Lung (tissue), 12 donors: Measurements from ENCODE around the gene FCN1. TPM values are rescaled to one million over a fixed set of nuclear protein-coding genes. Genes with fewer than 3 reads are reported as not detected.

Experiments
- ATAC-seq: fragments of 200-7000 bp; cut with Tn5 transposase; one replicate; pipeline ENCODE4 v1.9.1; 2020; ENCODE audit warnings: moderate number of reproducible peaks; ENCODE audit not compliant: insufficient read depth, low FRiP score
- DNase-seq, 3 donors: peaks; one replicate each; pipeline ENCODE4 v3.0.0-alpha.2; 2013 to 2017
- H3K27ac ChIP-seq, 2 donors: one replicate each; pipeline ENCODE4 v1.5.1; 2013; ENCODE audit warnings: mild to moderate bottlenecking in 2 of 2, moderate library complexity in 2 of 2, control low read depth in 1 of 2, inconsistent platforms in 1 of 2, low read depth in 1 of 2, low read length in 1 of 2
- H3K27me3 ChIP-seq, 3 donors: one replicate each; pipeline ENCODE4 v1.5.1; 2013; ENCODE audit warnings: low read length in 2 of 3; ENCODE audit not compliant: control insufficient read depth in 3 of 3, insufficient read depth in 3 of 3
- H3K36me3 ChIP-seq, 4 donors: one replicate each; pipeline ENCODE4 v1.5.1; 2013; ENCODE audit warnings: low read length in 4 of 4, mild to moderate bottlenecking in 1 of 4, moderate library complexity in 1 of 4; ENCODE audit not compliant: control insufficient read depth in 4 of 4, insufficient read depth in 4 of 4
- H3K4me1 ChIP-seq, 5 donors: one replicate each; pipeline ENCODE4 v1.5.1; 2013; ENCODE audit warnings: low read length in 5 of 5, mild to moderate bottlenecking in 2 of 5, moderate library complexity in 1 of 5; ENCODE audit not compliant: control insufficient read depth in 5 of 5, insufficient read depth in 5 of 5
- H3K4me3 ChIP-seq: one replicate; pipeline ENCODE4 v1.5.1; 2013; ENCODE audit warnings: mild to moderate bottlenecking, control low read depth, moderate library complexity
- H3K9ac ChIP-seq, 2 donors: one replicate each; pipeline ENCODE4 v1.5.1; 2013; ENCODE audit warnings: low read length in 2 of 2, control low read depth in 1 of 2; ENCODE audit not compliant: insufficient read depth in 1 of 2
- H3K9me3 ChIP-seq, 4 donors: one replicate each; pipeline ENCODE4 v1.5.1; 2013; ENCODE audit warnings: low read length in 3 of 4, mild to moderate bottlenecking in 1 of 4, moderate library complexity in 1 of 4; ENCODE audit not compliant: control insufficient read depth in 4 of 4, insufficient read depth in 3 of 4
- CTCF ChIP-seq: IDR thresholded peaks from 2 replicates; pipeline ENCODE4 v1.5.1; 2012; ENCODE audit warnings: mild to moderate bottlenecking; ENCODE audit errors: control extremely low read depth, extremely low read depth
- WGBS, 2 donors: extraction: QIAGEN DNeasy Blood & Tissue Kit; methylation state at CpG; one replicate each; pipeline ENCODE4 v1.1.7; 2013; 5-methylcytosine and 5-hydroxymethylcytosine counted together
- polyA plus RNA-seq, 2 donors: library from polyadenylated mRNA; stranded (reverse); fragments of 200-250 nt; gene quantifications; one replicate each; pipeline ENCODE4 v1.2.1, GENCODE V29; 2013
- total RNA-seq, 2 donors: library from RNA; depleted of rRNA in 1 of 2; stranded (reverse); fragments of >200 nt in 1 of 2; gene quantifications; one replicate each; pipeline ENCODE4 v1.2.1, GENCODE V29; 2014 to 2021
- donor health status: control.
- donor health status: control.
- donor health status: Bipolar disorder and iron deficiency.
- donor health status: healthy.
- donor health status: DM: yes; HTN: yes; CAD: no.

Gene FCN1
- total and polyA plus RNA-seq, 4 donors: 18.7 to 149 (median 48.2) TPM

- Histone ChIP-seq H3K27me3 (no peaks in the 10 kb centered on the region), H3K36me3 (no peaks in the 10 kb centered on the region), H3K9ac (peak overlapping the region in 1 of 2 donors; percentile 29), H3K27ac (peak overlapping the region in 1 of 2 donors; percentile 63), H3K4me1 (peaks cover 0 to 20% (median 3%) of the 10 kb centered on the region in 5 donors), H3K9me3 (no peaks in the 10 kb centered on the region), H3K4me3 (no peak overlapping the region)
- WGBS, 2 donors: 59 to 66% methylated on average over 16 of the region's 16 CpGs
- DNase-seq (peak; percentile 83 to 94 (median 87)), ATAC-seq (peak; percentile 72)
- TF ChIP-seq CTCF: no peak
These were observed 45.9 kb downstream of the FCN1 start for GRCh38 chr9:134871697-134872340.

- no peaks in the 10 kb centered on the region for H3K9me3 ChIP-seq
- 67 to 76% methylated on average over 28 to 30 of the region's 30 CpGs for WGBS, 2 donors
- H3K9ac ChIP-seq: peak overlapping the region in 1 of 2 donors; percentile 29
- peak overlapping the region in 1 of 2 donors; percentile 63 for H3K27ac ChIP-seq
- DNase-seq: peak in 1 of 3 donors; percentile 45
- no peaks in the 10 kb centered on the region for H3K27me3 ChIP-seq
- H3K4me3 ChIP-seq: no peak overlapping the region
- no peaks in the 10 kb centered on the region for H3K36me3 ChIP-seq
- no peak for TF ChIP-seq CTCF
- ATAC-seq: no peak
- peaks cover 0 to 20% (median 3%) of the 10 kb centered on the region in 5 donors for H3K4me1 ChIP-seq
These were observed 46.7 kb downstream of the FCN1 start for GRCh38 chr9:134870746-134871662.

- Histone ChIP-seq H3K4me1 (peaks cover 0 to 20% (median 3%) of the 10 kb centered on the region in 5 donors), H3K4me3 (no peak overlapping the region), H3K9ac (no peak overlapping the region), H3K9me3 (no peaks in the 10 kb centered on the region), H3K27me3 (no peaks in the 10 kb centered on the region), H3K36me3 (no peaks in the 10 kb centered on the region), H3K27ac (no peak overlapping the region)
- 84 to 93% methylated on average over 11 of the region's 11 CpGs for WGBS, 2 donors
- ATAC-seq: no peak
- peak in 1 of 3 donors; percentile 7 for DNase-seq
- TF ChIP-seq CTCF: no peak
These were observed 47.4 kb downstream of the FCN1 start for GRCh38 chr9:134870301-134870694.
